ENCODE results near the gene HYLS1.

DNA sequence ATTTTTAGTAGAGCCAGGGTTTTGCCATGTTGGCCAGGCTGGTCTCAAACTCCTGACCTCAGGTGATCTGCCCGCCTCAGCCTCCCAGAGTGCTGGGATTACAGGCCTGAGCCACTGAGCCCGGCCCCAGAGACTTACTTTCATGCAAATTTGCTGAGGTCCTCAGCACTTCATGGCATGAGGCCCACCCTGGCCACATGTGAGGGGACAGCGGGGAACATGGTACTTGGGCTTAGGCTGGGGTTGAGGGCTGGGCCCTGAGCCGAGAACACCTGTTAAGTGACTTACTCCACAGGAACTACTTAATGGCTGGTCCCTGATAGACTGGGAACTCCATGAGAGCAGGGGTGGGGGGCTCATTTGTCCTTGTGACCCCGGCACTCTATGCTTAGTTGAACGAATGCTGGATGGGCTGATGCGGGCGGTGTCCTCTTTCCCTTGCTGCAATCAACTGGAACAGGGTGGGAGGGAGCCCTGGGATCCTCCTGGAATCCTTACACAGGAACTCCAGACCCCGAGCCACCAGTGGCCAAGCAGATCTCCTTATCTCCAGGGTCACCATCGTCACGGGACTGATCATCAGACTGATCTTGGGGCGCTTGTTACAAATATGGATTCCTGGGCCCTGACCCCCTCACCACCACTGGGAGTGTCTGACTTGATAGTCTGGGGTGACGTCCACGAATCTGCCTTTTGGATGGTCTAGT, 59.4 kb downstream of the HYLS1 start:
- TF ChIP-seq, protein P1, sequence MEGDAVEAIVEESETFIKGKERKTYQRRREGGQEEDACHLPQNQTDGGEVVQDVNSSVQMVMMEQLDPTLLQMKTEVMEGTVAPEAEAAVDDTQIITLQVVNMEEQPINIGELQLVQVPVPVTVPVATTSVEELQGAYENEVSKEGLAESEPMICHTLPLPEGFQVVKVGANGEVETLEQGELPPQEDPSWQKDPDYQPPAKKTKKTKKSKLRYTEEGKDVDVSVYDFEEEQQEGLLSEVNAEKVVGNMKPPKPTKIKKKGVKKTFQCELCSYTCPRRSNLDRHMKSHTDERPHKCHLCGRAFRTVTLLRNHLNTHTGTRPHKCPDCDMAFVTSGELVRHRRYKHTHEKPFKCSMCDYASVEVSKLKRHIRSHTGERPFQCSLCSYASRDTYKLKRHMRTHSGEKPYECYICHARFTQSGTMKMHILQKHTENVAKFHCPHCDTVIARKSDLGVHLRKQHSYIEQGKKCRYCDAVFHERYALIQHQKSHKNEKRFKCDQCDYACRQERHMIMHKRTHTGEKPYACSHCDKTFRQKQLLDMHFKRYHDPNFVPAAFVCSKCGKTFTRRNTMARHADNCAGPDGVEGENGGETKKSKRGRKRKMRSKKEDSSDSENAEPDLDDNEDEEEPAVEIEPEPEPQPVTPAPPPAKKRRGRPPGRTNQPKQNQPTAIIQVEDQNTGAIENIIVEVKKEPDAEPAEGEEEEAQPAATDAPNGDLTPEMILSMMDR (IDR thresholded peaks at IDR 0.05) = no peak
- no peak for TF ChIP-seq EP300 (IDR thresholded peaks at IDR 0.05)
